LNCAP (cell line): ENCODE results near the gene TUBA3D.
"Not testable (repeated sequence)": the region's sequence is repeated elsewhere in the genome, so short reads cannot be mapped to it uniquely, and the experiment has no call there.

Source experiments
- TF ChIP-seq, protein P1 (sequence below): fragments of 450-650 bp; IDR thresholded peaks from 2 replicates; pipeline ENCODE4 v1.5.1; 2017; ENCODE audit warnings: mild to moderate bottlenecking

The TUBA3D gene

DNA sequence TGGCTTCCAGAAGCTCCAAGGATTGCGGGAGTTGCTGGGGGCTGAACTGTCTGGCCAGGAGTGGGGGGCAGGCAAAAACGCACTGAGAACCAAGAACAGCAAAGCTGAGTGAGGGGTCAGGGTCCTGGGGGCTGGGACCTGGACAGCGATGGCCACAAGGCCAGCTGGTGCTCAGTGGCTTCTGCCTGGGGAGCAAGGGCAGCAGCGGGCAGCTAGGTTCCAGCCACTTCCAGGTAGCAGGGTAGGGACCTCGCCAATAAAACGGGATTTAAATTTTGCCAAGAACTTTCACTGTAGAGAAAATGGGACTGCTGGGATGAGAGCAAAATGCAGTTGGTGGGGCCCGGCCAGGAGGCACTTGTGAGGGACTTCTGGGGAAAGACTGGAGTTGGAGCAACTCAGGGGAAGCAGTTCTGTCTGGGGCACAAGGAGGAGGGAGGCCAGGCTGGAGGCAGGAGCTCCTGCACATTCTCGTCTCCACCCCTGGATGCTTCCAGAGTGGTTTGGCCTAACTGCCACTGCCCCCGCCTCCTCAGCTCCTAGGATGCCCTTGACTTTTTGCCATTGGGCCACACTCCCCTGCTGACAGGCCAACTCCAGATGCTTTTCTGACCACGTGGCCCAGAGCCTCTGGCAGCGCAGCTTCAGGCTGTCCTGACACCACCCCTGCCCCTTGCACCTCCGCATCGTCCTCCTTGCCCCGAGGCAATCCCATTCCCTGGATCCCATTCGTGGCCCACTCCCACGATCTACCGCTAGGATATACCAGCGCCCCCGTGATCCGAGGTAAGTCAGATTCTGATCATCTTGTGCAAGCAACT, 46.3 kb downstream of the TUBA3D start:
- TF ChIP-seq, protein P1, sequence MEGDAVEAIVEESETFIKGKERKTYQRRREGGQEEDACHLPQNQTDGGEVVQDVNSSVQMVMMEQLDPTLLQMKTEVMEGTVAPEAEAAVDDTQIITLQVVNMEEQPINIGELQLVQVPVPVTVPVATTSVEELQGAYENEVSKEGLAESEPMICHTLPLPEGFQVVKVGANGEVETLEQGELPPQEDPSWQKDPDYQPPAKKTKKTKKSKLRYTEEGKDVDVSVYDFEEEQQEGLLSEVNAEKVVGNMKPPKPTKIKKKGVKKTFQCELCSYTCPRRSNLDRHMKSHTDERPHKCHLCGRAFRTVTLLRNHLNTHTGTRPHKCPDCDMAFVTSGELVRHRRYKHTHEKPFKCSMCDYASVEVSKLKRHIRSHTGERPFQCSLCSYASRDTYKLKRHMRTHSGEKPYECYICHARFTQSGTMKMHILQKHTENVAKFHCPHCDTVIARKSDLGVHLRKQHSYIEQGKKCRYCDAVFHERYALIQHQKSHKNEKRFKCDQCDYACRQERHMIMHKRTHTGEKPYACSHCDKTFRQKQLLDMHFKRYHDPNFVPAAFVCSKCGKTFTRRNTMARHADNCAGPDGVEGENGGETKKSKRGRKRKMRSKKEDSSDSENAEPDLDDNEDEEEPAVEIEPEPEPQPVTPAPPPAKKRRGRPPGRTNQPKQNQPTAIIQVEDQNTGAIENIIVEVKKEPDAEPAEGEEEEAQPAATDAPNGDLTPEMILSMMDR: no peak

- TF ChIP-seq, protein P1: not testable (repeated sequence)
Measured at GRCh38 chr2:131527131-131528001, 51.4 kb downstream of the TUBA3D start, which contains the start of gene CCDC74A. CCDC74A (plus strand) TSS chr2:131527888; CDS start chr2:131527971, 83 bp downstream.
